Heart left ventricle (tissue), 16 donors: ENCODE results near the gene TENM3. TPM values are rescaled to one million over a fixed set of nuclear protein-coding genes. Genes with fewer than 3 reads are reported as not detected.

Experiments
- ATAC-seq, 4 donors: fragments of 200-7000 bp; cut with Tn5 transposase; one replicate each; pipeline ENCODE4 v1.9.1; 2020 to 2022; ENCODE audit warnings: moderate library complexity in 4 of 4, mild to moderate bottlenecking in 3 of 4, moderate number of reproducible peaks in 1 of 4
- DNase-seq, 5 donors: peaks; one replicate each; pipeline ENCODE4 v3.0.0-alpha.2; 2020
- H3K27ac ChIP-seq, 12 donors: fragments of 200-600 bp; sonication (generic) in 4 of 12; one replicate each; pipeline versions ENCODE4 v1.5.0 to v1.8.0; 2016 to 2022; ENCODE audit warnings: mild to moderate bottlenecking in 2 of 12
- H3K27me3 ChIP-seq, 9 donors: fragments of 200-600 bp; sonication (generic) in 2 of 9; one replicate each; pipeline versions ENCODE4 v1.5.1 to v1.8.0; 2016 to 2022; ENCODE audit warnings: mild to moderate bottlenecking in 3 of 9
- H3K36me3 ChIP-seq, 9 donors: fragments of 200-600 bp; sonication (generic) in 2 of 9; one replicate each; pipeline versions ENCODE4 v1.5.0 to v1.8.0; 2018 to 2022; ENCODE audit warnings: mild to moderate bottlenecking in 2 of 9
- H3K4me1 ChIP-seq, 12 donors: fragments of 200-600 bp; sonication (generic) in 4 of 12; one replicate each; pipeline versions ENCODE4 v1.5.0 to v1.8.0; 2016 to 2022; ENCODE audit warnings: mild to moderate bottlenecking in 3 of 12
- H3K4me3 ChIP-seq, 12 donors: fragments of 200-600 bp; sonication (generic) in 4 of 12; one replicate each; pipeline versions ENCODE4 v1.5.0 to v1.8.0; 2017 to 2022; ENCODE audit warnings: mild to moderate bottlenecking in 9 of 12, moderate library complexity in 4 of 12
- H3K9me3 ChIP-seq, 12 donors: fragments of 200-600 bp; sonication (generic) in 4 of 12; one replicate each; pipeline versions ENCODE4 v1.5.0 to v1.8.0; 2016 to 2022; ENCODE audit warnings: mild to moderate bottlenecking in 1 of 12
- POLR2A ChIP-seq, 2 donors: fragments of 450-650 bp; IDR thresholded peaks; one replicate each; pipeline ENCODE4 v1.6.1; 2017; ENCODE audit warnings: antibody characterized with exemption in 2 of 2, mild to moderate bottlenecking in 2 of 2, moderate library complexity in 2 of 2
- WGBS, 4 donors: extraction: QIAGEN DNeasy Blood & Tissue Kit in 2 of 4; methylation state at CpG; one replicate each; pipeline versions ENCODE4 v1.1.5 to v1.1.7; 2013 to 2018; 5-methylcytosine and 5-hydroxymethylcytosine counted together
- intact Hi-C, 10 donors: fragments of 100-400 bp; cut with DNase I; formaldehyde crosslinking; loops; one replicate each; pipeline versions ENCODE4 v1.11.1 to v1.14.2; 2022
- polyA plus RNA-seq, 2 donors: library from polyadenylated mRNA; stranded (reverse); fragments of 200-250 nt; gene quantifications; one replicate each; pipeline ENCODE4 v1.2.3, GENCODE V29; 2013
- total RNA-seq, 9 donors: library from RNA; depleted of rRNA in 2 of 9; stranded (reverse); fragments of >200 nt in 2 of 9; fragmentation: NEBNext Ultra II Directional in 3 of 9; extraction: Animal tissue kit (Norgen Biotek cat#: 25700) in 3 of 9; gene quantifications; one replicate each; pipeline versions ENCODE4 v1.1.0 to v1.2.4, GENCODE V29; 2016 to 2023
- TF ChIP-seq, protein P1 (sequence below), 12 donors: fragments of 200-600 bp; sonication (generic) in 4 of 12; IDR thresholded peaks; one replicate each; pipeline versions ENCODE4 v1.5.0 to v1.8.0; 2018 to 2022; ENCODE audit warnings: antibody characterized with exemption in 12 of 12, mild to moderate bottlenecking in 5 of 12
- donor health status: ischemic (EF 13 %, LVEDD 7.1; RV severe dilation, severe dysfunction).
- donor health status: healthy with polysubstance abuse.
- donor health status: DM: no; HTN: yes; CAD: no.
- donor health status: DM: no; HTN: no; CAD: no.
- donor health status: ischemic (EF 25% LVEDD 6.9; RV normal size, moderate dysfunction).
- donor health status: ischemic (EF 25% LVEDD 5.7; RV mildly dilated, moderate dysfunction).
- donor health status: healthy.
- donor health status: DM: yes; HTN: yes; CAD: no.
- donor health status: ischemic (EF 35%, LVEDD 5.7; RV mildly dilated, moderate dysfunction).
- donor health status: nonischemic (EF 11% LVEDD 7.7; RV severe dilation, severe dysfunction).
- donor health status: DM: yes; HTN: yes; CAD: no.
- donor health status: PGD.
- donor health status: ischemic (EF 29% LVEDD 5.4; RV normal size, mild dysfunction).
- donor health status: nonischemic (EF 23%, LVEDD 6.1; RV moderate dilation, normal function).

TENM3 gene
- total and polyA plus RNA-seq, 11 donors: 0.19 to 10.3 (median 2.5) TPM

DNA sequence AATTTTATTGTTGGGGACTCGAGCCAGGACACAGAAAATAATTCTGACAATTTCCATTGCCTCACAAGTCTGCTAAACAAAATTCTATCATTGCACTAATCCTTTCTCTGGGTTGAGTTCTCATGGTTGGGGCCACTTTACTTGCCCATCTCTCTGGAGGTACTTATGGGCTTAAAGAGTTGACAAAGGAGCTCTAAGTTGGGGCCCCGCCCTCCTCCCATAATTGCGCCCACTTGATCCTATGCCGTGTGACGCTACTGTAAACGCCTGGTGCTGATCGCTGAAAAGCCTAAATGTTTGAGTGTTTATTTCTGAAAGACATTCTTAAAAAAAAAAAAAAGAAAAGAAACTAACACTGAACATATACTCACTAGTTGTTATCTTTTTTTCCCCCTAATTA is 103.0 kb downstream of the TENM3 start:
- Histone ChIP-seq H3K27me3 (no peaks in the 10 kb centered on the region), H3K27ac (no peak overlapping the region), H3K9me3 (no peaks in the 10 kb centered on the region), H3K4me3 (no peak overlapping the region), H3K4me1 (no peaks in the 10 kb centered on the region), H3K36me3 (no peaks in the 10 kb centered on the region)
- WGBS, 4 donors: 85 to 89% (median 87%) methylated on average over 7 of the region's 7 CpGs
- TF ChIP-seq POLR2A (IDR thresholded peaks at IDR 0.05): no peak
- no peak for DNase-seq
- intact Hi-C loops: no loop called here
- no peak for ATAC-seq

DNA sequence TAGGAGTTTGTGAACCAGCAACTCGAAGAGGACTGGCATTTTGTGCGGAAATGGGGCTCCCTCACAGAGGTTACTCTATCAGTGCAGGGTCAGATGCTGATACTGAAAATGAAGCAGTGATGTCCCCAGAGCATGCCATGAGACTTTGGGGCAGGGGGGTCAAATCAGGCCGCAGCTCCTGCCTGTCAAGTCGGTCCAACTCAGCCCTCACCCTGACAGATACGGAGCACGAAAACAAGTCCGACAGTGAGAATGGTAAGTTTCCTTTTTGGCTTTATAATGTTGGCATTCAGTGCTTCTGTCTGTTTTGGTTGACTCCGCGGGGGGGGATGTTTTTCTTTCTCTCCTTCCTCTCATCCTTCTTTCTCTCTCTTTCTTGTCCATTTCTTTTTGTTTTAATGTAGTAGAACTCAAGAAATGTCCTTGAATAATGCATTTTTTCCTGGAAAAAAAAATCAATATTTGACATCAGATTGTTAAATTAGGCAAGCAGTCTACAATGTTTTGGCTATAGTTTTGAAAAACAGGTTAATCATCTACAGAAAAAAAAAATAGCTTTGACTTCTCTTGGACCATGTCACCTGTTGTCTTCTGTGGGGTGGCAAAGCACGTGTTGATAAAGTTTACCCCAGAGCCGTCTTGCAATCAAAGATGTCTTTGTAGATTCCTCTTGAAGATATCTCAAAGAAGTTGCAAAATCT is 103.6 kb downstream of the TENM3 start:
- no peak for ATAC-seq
- no peaks in the 10 kb centered on the region for H3K36me3 ChIP-seq
- WGBS, 4 donors: 52 to 73% (median 60%) methylated on average over 11 of the region's 11 CpGs

DNA sequence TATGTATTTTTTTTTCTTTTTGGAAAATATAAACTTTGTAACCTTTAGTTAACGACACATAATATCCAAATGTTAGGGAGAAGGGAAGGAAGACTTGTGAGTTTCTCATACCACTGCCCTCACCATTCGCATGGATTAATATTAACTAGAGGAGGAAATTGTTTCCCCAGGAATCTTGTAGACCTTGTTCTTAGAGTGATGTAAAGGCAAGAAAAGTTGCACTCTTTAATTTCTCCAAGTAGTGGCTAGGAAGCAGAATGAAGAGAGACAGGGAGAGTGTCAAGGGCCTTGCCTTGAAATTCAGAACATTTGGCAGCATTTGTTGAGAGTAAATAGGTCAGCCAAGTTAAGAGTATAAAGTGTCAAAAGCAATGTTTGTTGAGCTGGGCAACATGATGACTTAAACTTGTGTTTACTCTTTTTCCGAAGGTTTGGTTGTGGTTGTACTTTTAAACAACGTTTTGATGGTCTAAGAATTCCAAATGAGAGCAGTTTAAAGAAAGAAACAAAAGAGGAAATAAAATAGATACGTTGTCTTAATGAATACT is 105.7 kb downstream of the TENM3 start:
- H3K4me3 ChIP-seq: no peak overlapping the region
- no peaks in the 10 kb centered on the region for H3K9me3 ChIP-seq
- TF ChIP-seq POLR2A (IDR thresholded peaks at IDR 0.05): no peak
- TF ChIP-seq, protein P1, sequence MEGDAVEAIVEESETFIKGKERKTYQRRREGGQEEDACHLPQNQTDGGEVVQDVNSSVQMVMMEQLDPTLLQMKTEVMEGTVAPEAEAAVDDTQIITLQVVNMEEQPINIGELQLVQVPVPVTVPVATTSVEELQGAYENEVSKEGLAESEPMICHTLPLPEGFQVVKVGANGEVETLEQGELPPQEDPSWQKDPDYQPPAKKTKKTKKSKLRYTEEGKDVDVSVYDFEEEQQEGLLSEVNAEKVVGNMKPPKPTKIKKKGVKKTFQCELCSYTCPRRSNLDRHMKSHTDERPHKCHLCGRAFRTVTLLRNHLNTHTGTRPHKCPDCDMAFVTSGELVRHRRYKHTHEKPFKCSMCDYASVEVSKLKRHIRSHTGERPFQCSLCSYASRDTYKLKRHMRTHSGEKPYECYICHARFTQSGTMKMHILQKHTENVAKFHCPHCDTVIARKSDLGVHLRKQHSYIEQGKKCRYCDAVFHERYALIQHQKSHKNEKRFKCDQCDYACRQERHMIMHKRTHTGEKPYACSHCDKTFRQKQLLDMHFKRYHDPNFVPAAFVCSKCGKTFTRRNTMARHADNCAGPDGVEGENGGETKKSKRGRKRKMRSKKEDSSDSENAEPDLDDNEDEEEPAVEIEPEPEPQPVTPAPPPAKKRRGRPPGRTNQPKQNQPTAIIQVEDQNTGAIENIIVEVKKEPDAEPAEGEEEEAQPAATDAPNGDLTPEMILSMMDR (IDR thresholded peaks at IDR 0.05): no peak
- H3K36me3 ChIP-seq: no peaks in the 10 kb centered on the region
- intact Hi-C loops: no loop called here
- H3K27ac ChIP-seq: no peak overlapping the region
- H3K27me3 ChIP-seq: no peaks in the 10 kb centered on the region
- no peaks in the 10 kb centered on the region for H3K4me1 ChIP-seq
- no peak for DNase-seq
- 70 to 77% (median 73%) methylated on average over 5 of the region's 5 CpGs for WGBS, 4 donors
- ATAC-seq: no peak

More for the DNA sequence above, 103.6 kb downstream of the TENM3 start:
- H3K4me1 ChIP-seq: no peaks in the 10 kb centered on the region
- H3K27me3 ChIP-seq: no peaks in the 10 kb centered on the region
- intact Hi-C loops: no loop called here
- H3K4me3 ChIP-seq: no peak overlapping the region
- no peak for TF ChIP-seq POLR2A (IDR thresholded peaks at IDR 0.05)
- TF ChIP-seq, protein P1 (IDR thresholded peaks at IDR 0.05): no peak
- H3K9me3 ChIP-seq: no peaks in the 10 kb centered on the region
- H3K27ac ChIP-seq: no peak overlapping the region
- DNase-seq: no peak

DNA sequence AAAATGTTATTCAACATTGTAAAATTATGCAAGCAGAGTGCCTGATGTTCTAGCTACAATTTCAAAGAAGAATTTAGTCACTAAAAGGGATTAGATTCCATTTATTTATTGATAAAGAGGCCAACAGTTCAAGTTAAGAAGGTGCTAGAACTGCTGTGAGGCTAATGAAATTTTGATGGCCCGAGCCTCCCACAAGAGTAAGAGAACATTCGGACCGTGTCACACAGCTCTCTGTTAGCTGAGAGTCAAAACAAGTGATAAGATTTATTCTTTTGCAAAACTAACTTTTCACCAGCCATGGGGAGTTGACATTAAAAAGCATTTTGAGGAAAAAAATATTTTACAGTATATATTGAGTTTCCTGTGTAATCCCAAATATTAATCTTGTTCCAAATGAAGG is 106.8 kb downstream of the TENM3 start:
- Histone ChIP-seq H3K36me3 (no peaks in the 10 kb centered on the region), H3K27me3 (no peaks in the 10 kb centered on the region), H3K27ac (no peak overlapping the region), H3K4me1 (no peaks in the 10 kb centered on the region), H3K4me3 (no peak overlapping the region), H3K9me3 (no peaks in the 10 kb centered on the region)
- DNase-seq: no peak
- TF ChIP-seq POLR2A (IDR thresholded peaks at IDR 0.05): no peak
- TF ChIP-seq, protein P1 (IDR thresholded peaks at IDR 0.05): no peak
- 58 to 76% (median 62%) methylated on average over 3 of the region's 3 CpGs for WGBS, 4 donors
- intact Hi-C loops: no loop called here
- ATAC-seq: no peak
